HG02623 (cell line): ENCODE results near the gene TAAR1.
"Not testable (repeated sequence)": the region's sequence is repeated elsewhere in the genome, so short reads cannot be mapped to it uniquely, and the experiment has no call there.

Experiments used
- ATAC-seq: cut with Tn5 transposase; IDR thresholded peaks from one replicate; pipeline ENCODE4 v1.9.1; 2021; ENCODE audit warnings: moderate library complexity; ENCODE audit not compliant: unreplicated experiment

TAAR1 gene, protein sequence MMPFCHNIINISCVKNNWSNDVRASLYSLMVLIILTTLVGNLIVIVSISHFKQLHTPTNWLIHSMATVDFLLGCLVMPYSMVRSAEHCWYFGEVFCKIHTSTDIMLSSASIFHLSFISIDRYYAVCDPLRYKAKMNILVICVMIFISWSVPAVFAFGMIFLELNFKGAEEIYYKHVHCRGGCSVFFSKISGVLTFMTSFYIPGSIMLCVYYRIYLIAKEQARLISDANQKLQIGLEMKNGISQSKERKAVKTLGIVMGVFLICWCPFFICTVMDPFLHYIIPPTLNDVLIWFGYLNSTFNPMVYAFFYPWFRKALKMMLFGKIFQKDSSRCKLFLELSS

DNA sequence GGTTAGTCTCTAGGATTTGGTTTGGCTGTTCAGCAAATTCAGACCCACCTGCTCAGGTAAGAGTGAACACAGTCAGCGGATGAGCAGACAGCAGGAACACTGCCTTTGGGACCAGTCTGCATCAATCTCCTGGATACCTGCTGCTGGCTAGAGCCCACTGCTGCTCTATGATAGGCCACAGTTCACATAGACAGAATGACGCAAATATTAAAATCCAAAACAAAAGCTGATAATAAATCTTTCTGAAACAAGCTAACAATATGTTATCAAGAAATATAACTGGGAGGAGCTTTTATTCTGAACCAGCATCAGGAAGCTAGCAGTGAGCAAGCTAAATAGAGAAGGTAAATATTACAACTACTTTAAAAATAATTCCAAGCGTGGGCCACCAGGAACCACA, at the start of gene TAAR1:
TAAR1 (minus strand) TSS at position 101 of the 400 bp plus-strand sequence. CDS start 13,179 bp downstream, outside the sequence.
- no peak for ATAC-seq

DNA sequence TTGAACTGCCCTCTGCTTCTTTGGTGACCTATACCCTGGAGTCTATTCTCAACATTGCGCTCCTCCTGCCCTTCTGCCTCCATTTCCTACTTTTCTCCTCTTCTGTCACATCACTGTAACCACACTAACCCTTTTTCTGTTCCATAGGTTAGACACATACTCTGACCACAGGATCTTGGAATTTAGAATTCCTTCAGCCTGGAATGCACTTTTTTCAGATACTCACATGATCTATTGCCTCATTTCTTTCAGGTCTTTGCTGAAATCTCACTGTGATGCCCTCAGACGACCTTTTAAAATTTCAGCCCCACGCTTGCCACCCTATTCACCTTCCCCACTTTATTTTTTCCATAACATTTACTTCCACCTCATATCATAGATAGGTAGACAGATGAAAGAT, 49.8 kb upstream of the TAAR1 start:
- no peak for ATAC-seq

DNA sequence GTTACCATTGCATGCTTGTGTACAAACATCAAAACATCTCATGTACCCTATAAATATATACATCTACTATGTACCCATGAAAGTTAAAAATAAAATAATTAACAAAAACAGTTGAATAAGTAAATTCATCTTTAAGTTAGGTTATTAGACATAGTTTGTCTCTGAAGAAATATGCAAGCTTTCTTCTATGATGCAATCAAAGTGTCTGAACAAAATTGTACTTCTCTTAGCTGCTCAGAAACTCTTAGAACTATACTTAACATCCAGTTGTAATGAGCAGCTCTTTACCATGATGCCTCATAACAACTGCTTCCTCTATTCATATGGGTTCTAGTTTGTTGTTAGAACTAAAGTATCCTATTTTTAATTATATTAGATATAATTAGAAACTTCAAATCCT, 49.0 kb upstream of the TAAR1 start:
- no peak for ATAC-seq

DNA sequence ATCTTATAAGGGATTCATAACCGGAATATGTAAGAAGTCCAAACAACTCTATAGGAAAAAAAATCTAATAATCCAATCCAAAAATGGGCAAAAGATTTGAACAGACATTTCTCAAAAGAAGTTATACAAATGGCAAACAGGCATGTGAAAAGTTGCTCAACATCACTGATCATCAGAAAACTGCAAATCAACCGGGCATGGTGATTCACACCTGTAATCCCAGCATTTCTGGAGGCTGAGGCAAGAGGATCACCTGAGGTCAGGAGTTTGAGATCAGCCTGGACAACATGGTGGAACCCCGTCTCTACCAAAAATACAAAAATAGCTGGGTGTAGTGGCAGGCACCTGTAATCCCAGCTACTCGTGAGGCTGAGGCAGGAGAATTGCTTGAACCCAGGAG, 47.8 kb upstream of the TAAR1 start:
- ATAC-seq = not testable (repeated sequence)

DNA sequence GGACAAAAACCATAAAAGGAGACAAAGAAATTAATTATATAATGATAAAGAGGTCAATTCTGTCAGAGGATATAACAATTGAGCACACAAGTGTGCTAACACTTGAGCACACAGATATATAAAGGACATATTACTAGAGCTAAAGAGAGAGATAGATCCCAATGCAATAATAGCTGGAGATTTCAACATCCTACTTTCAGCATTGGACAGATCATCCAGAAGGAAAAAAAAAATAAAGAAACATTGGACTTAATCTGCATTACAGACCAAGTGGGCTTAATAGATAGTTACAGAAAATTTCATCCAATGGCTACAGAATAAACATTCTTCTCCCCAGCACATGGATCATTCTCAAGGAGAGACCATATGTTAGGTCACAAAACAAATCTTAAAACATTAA, 45.0 kb upstream of the TAAR1 start:
- no peak for ATAC-seq

DNA sequence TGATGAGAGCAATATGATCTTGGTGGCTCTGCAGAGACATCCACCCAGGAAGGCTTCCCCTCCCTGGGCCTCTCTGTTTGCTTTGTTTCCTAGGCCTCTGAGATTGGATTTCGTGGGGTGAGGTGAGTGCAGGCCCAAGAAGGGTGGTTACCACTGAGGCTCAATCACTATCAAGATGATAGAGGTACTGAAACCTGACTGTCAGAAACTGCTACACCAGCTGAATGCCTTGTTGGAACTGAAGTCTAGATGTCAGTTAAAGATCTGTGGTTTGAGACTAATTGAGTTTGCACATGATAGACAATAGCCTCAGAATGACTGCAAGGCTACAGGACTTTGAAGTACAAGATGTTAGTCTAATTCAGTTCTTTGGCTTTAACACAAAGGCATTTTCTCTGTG, 39.6 kb upstream of the TAAR1 start:
- peak; percentile 73 for ATAC-seq

DNA sequence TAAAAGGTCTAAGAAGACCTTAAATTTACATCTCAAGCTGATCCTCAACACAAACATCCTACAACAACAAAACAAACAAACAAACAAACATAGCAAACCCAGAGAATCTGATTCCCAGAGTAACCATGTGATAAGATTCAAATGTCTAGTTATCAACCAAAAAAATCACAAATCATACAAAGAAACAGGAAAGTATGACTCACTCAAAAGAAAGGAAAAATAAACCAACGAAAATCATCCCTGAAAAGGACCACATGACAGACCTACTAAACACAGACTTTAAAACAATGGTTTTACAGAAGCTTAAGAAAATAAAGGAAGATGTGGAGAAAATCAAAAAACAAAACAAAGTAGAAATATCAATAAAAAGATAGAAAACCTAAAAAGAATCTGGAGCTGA, 36.8 kb upstream of the TAAR1 start:
- no peak for ATAC-seq

DNA sequence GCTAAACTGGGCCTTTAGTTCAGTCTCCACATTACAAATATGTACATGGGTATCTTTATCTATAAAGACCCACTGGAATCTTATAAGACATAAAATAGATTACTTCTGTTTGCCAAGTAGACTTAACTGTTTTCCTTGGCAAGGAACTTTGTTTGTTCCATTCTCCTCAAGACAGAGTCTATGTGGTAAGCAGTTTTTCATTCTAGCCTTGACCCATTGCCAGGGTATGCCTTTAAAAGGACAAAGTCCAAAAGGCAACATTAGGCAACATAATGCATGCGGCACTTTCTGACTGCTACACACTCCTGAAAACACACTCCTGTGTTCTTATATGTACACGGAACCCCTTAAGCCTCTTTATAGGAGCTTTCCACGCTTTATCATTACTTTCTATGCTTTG, 34.5 kb upstream of the TAAR1 start:
- ATAC-seq = no peak

DNA sequence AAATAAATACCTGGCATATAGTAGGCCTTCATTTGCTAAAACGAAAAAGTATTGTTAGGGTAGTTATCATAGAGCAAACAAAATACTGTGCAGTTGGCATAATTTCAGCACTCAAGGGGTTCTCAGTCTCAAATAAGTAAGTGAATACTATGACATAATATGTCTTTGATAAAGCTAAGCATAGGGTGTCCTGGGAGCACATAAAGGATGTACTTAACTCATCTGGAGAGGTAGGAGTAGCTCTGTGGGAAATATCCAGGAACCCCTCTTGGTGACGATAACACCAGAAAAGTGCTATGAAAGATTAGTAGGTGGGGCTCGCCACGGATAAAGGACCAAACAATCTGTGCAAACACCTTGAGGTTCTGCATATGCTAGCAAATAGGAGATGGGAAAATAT, 31.7 kb upstream of the TAAR1 start:
- ATAC-seq = no peak

DNA sequence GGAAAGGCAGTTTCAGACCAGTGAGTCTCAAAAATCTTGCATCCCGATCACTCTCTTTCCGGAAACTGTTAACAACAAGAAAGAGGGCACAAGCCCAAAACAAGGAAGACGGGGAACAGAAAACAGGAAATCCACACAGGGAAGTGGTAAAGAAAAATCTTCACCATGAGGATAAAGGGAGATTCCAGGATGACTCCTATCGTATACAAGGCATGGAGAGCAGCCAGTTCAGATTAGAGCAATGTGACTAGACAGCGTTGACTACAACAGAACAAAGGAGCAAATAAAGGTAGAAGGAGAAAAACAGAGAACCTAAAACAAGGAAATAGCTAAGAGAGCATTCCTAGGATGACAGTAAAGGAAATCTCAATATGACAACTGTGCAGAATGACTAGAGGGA, 28.3 kb upstream of the TAAR1 start:
- no peak for ATAC-seq

DNA sequence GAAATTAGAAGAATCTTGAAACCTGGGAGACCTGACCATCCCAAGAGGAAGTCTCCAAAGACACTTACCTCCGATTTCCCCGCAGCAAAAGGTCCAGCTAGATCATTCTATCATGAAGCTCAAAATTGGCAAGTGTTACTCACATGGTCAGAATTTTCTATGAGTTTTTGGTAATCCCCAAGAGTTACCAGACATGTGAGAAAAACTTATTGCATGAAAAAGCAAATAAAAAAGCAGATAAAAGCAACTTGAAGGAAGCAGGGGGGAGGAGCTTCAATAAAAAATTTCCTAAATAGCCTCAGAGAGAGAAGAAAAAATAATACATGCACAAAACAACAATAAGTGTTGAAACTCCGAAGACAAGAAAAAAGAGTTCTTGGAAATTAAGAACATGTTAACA, 27.5 kb upstream of the TAAR1 start:
- no peak for ATAC-seq

DNA sequence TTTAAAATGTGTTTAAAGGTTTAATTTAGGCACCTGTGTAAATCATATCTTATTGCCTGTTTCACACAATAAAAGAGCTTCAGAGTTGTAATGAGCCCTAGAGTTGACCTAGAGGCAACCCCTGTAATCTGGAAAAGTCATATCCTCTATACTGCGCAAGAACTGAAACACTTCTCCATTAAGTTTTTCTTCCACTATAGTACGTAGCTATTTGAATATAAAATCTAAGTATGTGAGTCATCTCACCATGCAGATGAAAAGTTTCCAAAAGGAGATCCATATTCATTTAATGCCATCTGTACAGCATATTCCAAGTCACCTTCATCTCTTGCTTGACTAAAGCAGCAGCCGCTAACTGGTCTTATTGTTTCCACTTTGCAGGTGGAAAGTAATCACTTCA, 26.0 kb upstream of the TAAR1 start:
- no peak for ATAC-seq

DNA sequence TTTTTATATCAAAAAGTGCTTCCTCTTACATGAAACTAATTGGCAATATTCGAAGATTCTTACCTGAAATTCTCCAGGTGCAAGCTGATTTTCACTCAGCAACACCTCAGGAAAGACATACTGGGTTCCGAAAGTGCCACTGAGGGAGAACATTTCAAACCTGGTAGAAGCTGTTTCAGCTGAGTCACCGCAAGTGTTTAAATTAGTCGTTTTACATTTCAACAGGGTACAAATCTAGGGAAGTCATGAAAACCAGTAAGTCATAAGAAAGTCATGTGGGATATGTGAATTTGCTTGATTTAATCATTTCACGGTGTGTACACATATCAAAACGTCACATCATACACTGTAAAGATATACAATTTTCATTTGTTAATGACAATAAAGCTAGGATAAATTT, 25.3 kb upstream of the TAAR1 start:
- no peak for ATAC-seq

DNA sequence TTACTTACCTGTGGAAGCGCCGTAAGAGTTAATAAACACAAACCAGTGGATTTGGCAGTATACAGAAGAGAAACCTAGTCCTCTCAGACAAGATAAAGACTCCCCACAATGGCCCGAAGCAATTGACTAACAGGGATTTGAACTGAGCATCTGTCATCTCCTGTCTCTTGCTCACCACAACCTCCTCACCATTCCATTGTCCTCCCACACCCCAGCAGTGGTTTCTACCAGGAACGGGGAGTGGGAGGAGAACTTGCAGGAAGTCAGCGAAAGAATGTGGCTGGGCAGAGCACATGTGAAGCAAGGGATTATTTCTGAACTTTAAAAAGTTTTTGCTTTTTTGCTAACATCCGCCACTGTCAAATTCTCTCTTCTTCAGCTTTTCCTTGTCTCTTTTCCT, 24.6 kb upstream of the TAAR1 start:
- ATAC-seq = no peak

DNA sequence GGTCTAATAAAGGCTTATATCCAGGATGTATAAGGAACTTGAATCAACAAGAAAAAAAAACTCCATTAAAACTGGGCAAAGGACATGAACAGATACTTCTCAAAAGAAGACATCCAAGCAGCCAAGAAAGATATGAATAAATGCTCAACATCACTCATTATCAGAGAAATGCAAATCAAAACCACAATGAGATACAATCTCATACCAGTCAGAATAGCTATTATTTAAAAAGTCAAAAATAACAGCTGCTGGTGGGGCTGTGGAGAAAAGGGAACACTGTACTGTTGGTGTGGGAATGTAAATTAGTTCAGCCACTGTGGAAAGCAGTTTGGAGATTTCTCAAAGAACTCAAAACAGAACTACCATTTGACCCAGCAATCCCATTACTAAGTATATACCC, 20.1 kb upstream of the TAAR1 start:
- ATAC-seq = peak; percentile 64

DNA sequence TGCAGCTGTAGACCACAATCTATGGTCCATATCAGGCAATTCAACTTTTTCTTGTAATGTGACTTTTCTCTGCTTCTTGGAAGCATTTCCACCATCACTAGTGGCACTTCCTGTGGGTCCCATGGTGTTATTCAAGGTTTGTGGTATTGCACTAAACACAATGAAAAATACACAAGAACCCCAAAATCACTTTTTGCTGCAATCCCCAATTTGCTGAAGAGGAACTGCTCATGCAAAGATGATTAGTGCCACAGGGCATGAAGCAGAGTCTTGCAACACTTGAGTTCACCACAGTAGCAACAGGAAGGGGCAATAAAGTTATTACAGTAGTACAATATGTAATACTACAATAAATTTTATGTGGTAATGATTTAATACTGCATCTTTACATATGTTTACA, 16.8 kb upstream of the TAAR1 start:
- no peak for ATAC-seq

DNA sequence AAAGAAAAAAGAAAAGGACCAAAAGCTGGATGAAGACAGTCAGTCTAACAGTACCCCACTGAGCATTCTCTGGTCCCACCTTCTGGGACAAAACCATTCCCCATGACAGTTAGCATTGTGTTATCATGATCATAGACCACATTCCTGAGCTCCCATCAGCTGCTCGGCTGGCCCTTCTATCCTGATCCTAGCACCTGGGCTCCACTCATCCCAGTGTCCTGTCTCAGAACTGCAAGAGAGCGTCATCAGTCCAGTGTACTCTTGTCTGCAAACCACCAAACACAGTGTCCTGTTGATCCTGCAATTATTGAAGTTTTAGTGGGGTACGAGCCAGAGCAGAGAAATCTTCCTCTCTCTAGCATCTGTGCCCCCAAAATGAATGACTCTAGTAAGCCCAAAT, 16.0 kb upstream of the TAAR1 start:
- no peak for ATAC-seq

DNA sequence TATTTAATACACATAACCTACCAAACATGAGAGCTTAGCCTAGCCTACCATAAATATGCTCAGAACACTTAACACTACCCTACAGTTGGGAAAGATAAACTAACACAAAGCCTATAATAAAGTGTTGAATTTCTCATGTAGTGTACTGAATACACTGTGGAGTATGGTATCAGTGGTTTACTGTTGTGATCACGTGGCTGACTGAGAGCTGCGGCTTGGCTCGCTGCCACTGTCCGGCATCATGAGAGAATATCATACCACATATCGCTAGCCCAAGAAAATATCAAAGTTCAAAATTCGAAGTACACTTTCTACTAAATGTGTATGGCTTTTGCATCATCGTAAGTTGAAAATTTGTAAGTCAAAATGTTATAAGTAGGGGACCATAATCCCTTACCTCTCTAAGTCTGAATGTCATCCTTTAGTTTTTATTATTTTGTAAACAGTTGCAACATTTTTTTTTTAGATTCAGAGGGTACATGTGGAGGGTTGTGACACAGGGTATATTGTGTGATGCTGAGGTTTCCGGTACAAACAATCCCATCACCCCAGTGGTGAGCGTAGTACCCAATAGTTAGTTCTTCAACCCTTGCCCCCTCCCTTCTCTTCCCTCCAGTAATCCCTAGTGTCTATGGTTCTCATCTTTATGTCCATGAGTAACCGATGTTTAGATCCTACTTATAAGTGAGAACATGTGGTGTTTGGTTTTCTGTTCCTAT, 14.6 kb upstream of the TAAR1 start:
- ATAC-seq = no peak

DNA sequence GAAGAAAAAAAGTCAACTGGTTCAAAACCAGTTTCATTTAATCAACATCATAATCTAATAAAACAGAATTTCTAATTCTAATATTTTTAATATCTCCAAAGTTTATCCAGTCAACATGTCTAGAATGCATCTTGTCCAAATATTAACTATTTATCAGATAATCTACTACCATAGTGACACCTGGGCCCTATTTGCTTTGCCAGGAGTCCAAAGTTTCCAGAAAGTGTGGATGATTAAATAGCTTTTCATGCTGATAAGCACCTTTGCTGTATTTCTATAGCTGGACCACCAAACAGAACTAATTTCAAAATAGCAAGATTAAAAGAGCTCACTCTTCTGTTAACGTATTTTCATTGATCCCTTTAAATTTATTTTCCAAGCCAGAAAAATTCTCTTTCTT, 12.3 kb upstream of the TAAR1 start:
- no peak for ATAC-seq

DNA sequence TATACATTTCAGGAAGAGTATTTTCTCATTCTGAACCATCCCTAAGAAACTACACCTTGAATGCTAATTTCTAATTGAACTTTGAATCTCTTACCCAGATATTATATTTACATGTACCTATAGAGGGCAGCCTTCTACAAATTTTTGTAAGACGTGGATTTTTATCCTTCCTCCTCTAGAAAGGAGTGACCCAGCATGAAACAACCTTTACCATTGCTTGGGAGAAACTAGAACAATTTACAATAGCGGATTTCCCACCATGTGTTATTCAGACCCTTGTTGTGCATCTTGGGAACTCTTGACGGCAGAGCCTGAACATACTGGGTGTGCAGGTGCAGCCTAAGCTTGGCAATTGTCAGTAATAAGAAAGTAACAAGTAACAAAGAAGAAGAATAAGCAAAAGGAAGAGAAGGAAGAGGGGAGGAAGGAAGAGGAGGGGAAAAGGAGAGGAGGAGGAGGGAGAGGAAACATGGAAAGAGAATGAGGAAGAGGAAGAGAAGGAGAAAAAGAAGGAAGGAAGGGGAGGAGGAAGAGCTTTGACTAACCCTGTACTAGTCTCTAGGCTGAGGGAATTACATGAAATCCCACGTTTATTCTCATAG, 10.8 kb upstream of the TAAR1 start:
- ATAC-seq = peak; percentile 73

DNA sequence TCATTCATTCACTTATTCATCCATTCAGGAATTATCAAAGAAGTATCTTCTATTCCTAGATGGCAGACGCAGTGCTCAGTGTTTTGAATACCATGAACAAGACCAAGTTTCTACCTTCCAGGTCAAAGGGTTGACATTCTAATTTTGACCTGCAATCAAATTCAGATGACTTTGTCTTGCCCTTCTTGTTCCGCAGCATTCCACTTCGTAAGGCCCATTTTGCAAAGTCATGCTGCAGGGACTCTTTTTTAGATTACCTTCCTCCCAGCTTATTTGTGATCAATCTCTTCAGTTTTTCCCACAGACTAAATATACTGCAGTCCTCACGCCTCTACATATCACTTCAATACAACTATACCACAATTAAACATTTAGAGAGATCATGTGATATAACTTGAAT, 7.1 kb upstream of the TAAR1 start:
- no peak for ATAC-seq

DNA sequence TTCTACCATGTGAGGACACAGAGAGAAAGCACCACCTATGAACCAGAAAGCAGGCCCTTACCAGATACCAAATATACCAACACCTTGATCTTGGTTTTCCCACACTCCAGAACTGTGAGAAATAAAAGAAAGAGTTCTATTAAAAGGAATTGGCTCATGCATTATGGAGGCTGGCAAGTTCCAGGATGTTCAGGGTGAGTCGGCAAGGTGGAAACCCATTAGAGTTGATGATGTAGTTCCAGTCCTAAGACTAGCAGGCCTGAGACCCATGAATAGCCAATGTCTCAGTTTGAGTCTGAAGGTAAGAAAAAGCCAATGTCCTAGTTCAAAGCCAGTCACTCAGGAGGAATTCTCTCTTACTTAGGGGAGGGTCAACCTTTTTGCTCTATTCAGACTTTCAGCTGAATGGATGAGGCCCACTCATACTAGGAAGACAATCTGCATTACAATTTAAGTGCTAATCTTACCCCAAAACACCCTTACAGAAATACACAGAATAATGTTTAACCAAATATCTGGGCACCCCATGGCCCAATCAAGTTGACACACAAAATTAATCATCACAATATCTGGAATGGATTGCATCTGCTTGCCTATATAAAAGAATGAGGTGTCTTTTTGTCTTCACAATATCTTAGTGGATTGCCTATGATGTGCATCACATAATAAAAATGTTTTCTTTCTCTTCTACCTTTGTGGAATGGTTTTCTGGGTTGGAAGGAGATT, 5.5 kb upstream of the TAAR1 start:
- ATAC-seq = no peak
